Endothelial cell (in vitro differentiated cells): ENCODE results near the gene FES. TPM values are rescaled to one million over a fixed set of nuclear protein-coding genes. Genes with fewer than 3 reads are reported as not detected.

Experiments used
- DNase-seq: peaks from one replicate; pipeline ENCODE4 v3.0.0; 2021; ENCODE audit warnings: low spot score
- H3K27ac Mint-ChIP-seq: one replicate; pipeline ENCODE4 v1.8.0; 2021; ENCODE audit warnings: mixed read lengths, inconsistent platforms; ENCODE audit not compliant: unreplicated experiment
- H3K27me3 Mint-ChIP-seq: one replicate; pipeline ENCODE4 v1.8.0; 2021; ENCODE audit warnings: mild to moderate bottlenecking, moderate library complexity, mixed read lengths, inconsistent platforms; ENCODE audit not compliant: unreplicated experiment
- H3K36me3 Mint-ChIP-seq: one replicate; pipeline ENCODE4 v1.8.0; 2021; ENCODE audit warnings: mild to moderate bottlenecking, low read depth, mixed read lengths, inconsistent platforms; ENCODE audit not compliant: unreplicated experiment
- H3K4me1 Mint-ChIP-seq: one replicate; pipeline ENCODE4 v1.8.0; 2021; ENCODE audit warnings: mild to moderate bottlenecking, mixed read lengths, inconsistent platforms; ENCODE audit not compliant: unreplicated experiment
- H3K4me3 Mint-ChIP-seq: one replicate; pipeline ENCODE4 v1.8.0; 2021; ENCODE audit warnings: mild to moderate bottlenecking, mixed read lengths, inconsistent platforms; ENCODE audit not compliant: unreplicated experiment
- H3K9me3 Mint-ChIP-seq: one replicate; pipeline ENCODE4 v1.8.0; 2021; ENCODE audit warnings: mixed read lengths, inconsistent platforms; ENCODE audit not compliant: unreplicated experiment
- total RNA-seq: library from RNA; stranded (reverse); fragmentation: NEBNext Ultra II Directional; extraction: Animal tissue kit (Norgen Biotek cat#: 25700); gene quantifications from one replicate; pipeline ENCODE4 v1.2.1, GENCODE V29; 2021; ENCODE audit not compliant: unreplicated experiment
- TF ChIP-seq, protein P1 (sequence below): fragments of 200-600 bp; sonication (generic); IDR thresholded peaks from one replicate; pipeline ENCODE4 v1.5.0; 2021; ENCODE audit warnings: antibody characterized with exemption; ENCODE audit not compliant: unreplicated experiment

Gene FES
- total RNA-seq, 1 donor from 2014 or later: 56.3 TPM

DNA sequence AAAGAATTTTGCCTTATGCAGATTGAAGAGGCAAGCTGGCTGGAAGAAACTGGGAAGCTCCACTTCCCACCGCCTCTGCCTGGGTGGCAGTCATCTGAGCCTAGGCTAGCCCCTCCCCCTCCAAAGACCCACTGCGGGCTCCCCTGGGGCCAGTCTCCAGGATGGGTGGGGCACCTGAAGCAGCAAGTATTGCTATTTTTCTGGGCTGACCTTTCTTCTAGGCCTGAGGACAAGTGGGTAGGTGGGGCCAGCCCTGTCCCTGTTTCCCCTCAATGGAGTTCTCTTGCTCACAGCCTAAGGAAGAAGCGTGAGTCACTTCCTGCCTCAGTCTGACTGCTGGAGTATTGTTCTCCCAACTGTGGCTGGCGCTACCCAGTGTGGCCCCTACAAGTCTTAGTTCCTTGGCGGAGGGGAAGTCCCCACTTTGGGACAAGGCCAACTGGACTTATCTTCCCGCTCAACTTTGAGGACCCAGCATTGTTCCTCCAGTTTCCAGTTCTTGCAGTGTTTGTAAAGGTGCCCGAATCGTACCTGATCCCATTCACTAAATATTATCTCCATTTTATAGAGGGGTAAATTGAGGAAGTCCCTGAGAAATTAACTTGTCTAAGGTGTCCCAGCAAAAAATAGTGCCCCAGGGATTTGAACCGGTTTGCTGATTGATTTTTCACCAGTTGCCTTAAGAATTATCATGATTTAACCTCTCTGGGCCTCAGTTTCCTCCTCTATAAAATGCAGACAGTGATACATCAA, 14.5 kb upstream of the FES start:
- Mint-ChIP-seq H3K27me3 (peaks cover 15% of the 10 kb centered on the region), H3K4me3 (peak overlapping the region; percentile 93), H3K27ac (peak overlapping the region; percentile 91), H3K9me3 (no peaks in the 10 kb centered on the region), H3K4me1 (peaks cover 53% of the 10 kb centered on the region), H3K36me3 (peaks cover 7% of the 10 kb centered on the region)
- DNase-seq: peak; percentile 54
- TF ChIP-seq, protein P1, sequence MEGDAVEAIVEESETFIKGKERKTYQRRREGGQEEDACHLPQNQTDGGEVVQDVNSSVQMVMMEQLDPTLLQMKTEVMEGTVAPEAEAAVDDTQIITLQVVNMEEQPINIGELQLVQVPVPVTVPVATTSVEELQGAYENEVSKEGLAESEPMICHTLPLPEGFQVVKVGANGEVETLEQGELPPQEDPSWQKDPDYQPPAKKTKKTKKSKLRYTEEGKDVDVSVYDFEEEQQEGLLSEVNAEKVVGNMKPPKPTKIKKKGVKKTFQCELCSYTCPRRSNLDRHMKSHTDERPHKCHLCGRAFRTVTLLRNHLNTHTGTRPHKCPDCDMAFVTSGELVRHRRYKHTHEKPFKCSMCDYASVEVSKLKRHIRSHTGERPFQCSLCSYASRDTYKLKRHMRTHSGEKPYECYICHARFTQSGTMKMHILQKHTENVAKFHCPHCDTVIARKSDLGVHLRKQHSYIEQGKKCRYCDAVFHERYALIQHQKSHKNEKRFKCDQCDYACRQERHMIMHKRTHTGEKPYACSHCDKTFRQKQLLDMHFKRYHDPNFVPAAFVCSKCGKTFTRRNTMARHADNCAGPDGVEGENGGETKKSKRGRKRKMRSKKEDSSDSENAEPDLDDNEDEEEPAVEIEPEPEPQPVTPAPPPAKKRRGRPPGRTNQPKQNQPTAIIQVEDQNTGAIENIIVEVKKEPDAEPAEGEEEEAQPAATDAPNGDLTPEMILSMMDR: no peak

DNA sequence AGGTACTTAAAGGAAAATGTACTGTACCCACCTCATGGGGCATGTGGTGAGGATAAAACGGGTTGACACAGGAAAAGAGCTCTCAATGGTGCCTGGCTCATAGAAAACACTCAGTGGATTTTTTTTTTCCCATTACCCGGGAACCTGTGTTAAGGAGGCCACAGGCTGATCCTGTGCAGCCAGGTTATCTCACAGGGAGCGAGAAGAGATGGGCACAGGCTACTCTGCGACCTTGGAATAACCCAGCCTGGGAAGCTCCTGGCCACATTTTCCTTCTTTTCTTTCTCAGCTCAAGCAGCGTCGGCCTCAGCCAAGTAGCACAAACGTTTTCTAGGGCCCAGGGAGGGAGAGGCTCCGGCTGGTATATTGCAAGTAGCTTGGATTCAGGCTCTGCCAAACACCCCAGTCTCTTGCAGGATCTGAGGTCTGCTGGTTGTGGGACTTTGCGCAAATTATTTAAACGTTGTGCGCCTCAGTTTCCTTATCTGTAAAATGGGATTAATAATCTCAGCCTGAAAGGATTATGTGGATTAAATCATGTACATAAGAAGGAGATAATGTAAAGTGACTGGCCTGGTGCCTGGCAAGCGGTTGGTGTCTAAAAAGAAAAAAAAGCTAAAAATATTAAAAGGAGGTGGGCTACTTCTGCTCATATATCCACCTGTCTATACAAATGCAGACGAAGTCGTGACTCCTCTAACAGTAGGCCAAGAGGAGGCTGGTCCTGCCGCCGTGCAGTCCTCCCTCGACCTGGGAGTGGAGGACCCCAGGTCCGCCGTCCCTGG, 13.8 kb upstream of the FES start:
- H3K36me3 Mint-ChIP-seq: peaks cover 7% of the 10 kb centered on the region
- peak overlapping the region; percentile 93 for H3K4me3 Mint-ChIP-seq
- TF ChIP-seq, protein P1: no peak
- peaks cover 15% of the 10 kb centered on the region for H3K27me3 Mint-ChIP-seq
- no peak for DNase-seq
- H3K27ac Mint-ChIP-seq: peak overlapping the region; percentile 91
- H3K4me1 Mint-ChIP-seq: peaks cover 53% of the 10 kb centered on the region
- no peaks in the 10 kb centered on the region for H3K9me3 Mint-ChIP-seq

DNA sequence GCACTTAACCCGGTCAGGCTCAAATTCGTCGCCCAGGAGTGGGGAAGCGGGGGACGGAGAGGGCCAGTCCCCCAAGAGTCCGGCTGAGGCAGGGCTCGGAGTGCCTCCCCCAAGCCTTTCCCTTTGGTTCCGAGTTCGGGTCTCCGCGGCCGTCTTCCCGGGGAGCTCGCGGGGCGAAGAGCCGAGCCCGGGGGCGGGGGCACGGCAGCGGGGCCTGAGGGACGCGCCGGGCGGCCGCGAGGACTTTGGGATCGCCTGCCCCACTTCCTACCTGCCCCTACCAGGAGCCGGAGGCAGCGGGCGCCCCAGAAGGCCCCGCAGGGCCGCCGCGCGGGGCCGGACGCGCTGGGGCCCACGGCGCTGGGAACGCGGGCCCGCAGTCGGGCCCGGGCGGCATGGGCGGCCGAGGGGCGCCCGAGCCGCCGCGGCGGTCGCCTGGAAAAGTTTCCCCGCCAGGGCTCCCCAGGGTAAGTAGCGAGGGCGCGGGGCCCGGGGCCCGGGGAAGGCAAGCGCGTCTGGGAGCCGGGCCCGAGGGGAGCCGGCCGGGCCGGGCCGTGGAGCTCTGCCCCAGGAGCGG, 13.1 kb upstream of the FES start:
- peak overlapping the region; percentile 91 for H3K27ac Mint-ChIP-seq
- no peaks in the 10 kb centered on the region for H3K9me3 Mint-ChIP-seq
- peak; percentile 31 for DNase-seq
- peaks cover 7% of the 10 kb centered on the region for H3K36me3 Mint-ChIP-seq
- peaks cover 53% of the 10 kb centered on the region for H3K4me1 Mint-ChIP-seq
- peaks cover 11% of the 10 kb centered on the region for H3K27me3 Mint-ChIP-seq
- TF ChIP-seq, protein P1: no peak
- peak overlapping the region; percentile 93 for H3K4me3 Mint-ChIP-seq

DNA sequence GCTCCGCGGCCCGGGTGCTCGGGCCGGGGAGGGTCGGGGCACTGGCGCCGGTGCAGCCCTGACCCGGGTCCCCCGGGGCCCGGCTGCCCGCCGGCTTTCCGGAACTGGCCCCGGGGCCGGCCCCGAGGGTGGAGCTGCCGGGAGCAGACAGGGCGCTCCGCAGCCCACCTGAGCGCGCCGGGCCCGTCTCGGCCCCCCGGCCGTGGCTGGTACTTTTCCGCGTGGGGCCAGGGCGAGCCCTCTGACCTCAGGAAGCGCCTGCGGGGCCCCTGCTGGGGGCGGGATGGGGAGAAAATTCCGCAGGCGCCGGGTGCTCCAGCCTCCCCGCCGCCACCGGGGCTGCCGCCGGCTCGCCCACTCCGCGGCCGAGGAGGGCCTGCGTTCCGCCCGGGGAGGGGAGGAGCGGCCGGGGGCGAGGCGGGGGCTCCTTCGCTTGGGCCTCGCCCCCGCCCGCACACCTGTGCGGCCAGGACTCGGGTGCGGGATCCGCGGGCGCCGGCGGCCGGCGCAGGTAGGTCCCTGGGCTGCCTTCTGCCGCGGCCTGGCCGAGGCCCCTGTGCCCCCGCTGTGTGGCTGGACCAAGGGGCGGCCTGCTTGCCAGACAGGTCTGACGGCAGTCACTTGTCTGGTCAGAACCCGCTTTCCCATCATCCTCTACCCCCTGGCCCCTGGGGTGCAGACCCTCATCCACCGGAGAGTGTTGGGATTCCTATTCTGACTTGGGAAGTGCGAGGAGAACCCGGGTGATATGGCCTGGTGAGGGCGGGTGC, 12.4 kb upstream of the FES start:
- H3K4me3 Mint-ChIP-seq: peak overlapping the region; percentile 91
- DNase-seq: no peak
- peaks cover 48% of the 10 kb centered on the region for H3K4me1 Mint-ChIP-seq
- peaks cover 11% of the 10 kb centered on the region for H3K27me3 Mint-ChIP-seq
- TF ChIP-seq, protein P1: no peak
- H3K36me3 Mint-ChIP-seq: peaks cover 7% of the 10 kb centered on the region
- no peaks in the 10 kb centered on the region for H3K9me3 Mint-ChIP-seq
- no peak overlapping the region for H3K27ac Mint-ChIP-seq
